IMR-90 (cell line): ENCODE measurements around the gene SPATA31D3. TPM values are rescaled to one million over a fixed set of nuclear protein-coding genes. Genes with fewer than 3 reads are reported as not detected.

Experiments used
- ATAC-seq: fragments of 200-7000 bp; cut with Tn5 transposase; 2 replicates; pipeline ENCODE4 v1.9.1; 2020; ENCODE audit warnings: low read depth, mild to moderate bottlenecking, moderate library complexity
- BruUV-seq: library from RNA; stranded (reverse); fragments of 400-500 nt; replicated peaks from 2 replicates; lab custom pipeline; 2021; lab: Mats Ljungman, UMichigan
- CTCF ChIA-PET: fragments of 300-600 bp; formaldehyde crosslinking; extraction: SDS; loops from one replicate; lab custom pipeline; 2021; ENCODE audit warnings: antibody characterized with exemption; lab: Yijun Ruan, JAX
- POLR2A ChIA-PET: fragments of 300-600 bp; sonication (Branson Sonifier 250); formaldehyde crosslinking; loops from one replicate; lab custom pipeline; 2022; ENCODE audit warnings: antibody characterized with exemption; ENCODE audit not compliant: unreplicated experiment; lab: Charles Lee
- DNase-seq: peaks from one replicate; pipeline ENCODE4 v3.0.0; 2013
- H2AFZ ChIP-seq: replicated peaks from 2 replicates; pipeline ENCODE3; 2013; ENCODE audit warnings: low read length, mild to moderate bottlenecking; ENCODE audit not compliant: poor library complexity
- H2AK5ac ChIP-seq: 2 replicates; pipeline ENCODE4 v1.6.1; 2013; ENCODE audit warnings: low read depth, low read length, inconsistent platforms
- H2AK9ac ChIP-seq: replicated peaks from 2 replicates; pipeline ENCODE3; 2013; ENCODE audit warnings: mild to moderate bottlenecking, low read depth, low read length, moderate library complexity; ENCODE audit not compliant: poor library complexity
- H2BK120ac ChIP-seq: 2 replicates; pipeline ENCODE4 v1.6.1; 2013; ENCODE audit warnings: low read depth, low read length, inconsistent platforms
- H2BK15ac ChIP-seq: 3 replicates; pipeline ENCODE4 v1.6.1; 2013; ENCODE audit warnings: low read depth, low read length, inconsistent platforms
- H2BK20ac ChIP-seq: 2 replicates; pipeline ENCODE4 v1.6.1; 2013; ENCODE audit warnings: low read depth, mild to moderate bottlenecking, inconsistent platforms, low read length, moderate library complexity
- H2BK5ac ChIP-seq: 2 replicates; pipeline ENCODE4 v1.6.1; 2013; ENCODE audit warnings: mild to moderate bottlenecking, low read depth, low read length, inconsistent platforms; ENCODE audit not compliant: poor library complexity, severe bottlenecking
- H3K14ac ChIP-seq: replicated peaks from 2 replicates; pipeline ENCODE4 v1.6.1; 2013; ENCODE audit warnings: low read depth, low read length, inconsistent platforms
- H3K18ac ChIP-seq: 2 replicates; pipeline ENCODE4 v1.6.1; 2013; ENCODE audit warnings: low read depth, low read length, control low read depth
- H3K23ac ChIP-seq: 2 replicates; pipeline ENCODE4 v1.6.1; 2013; ENCODE audit warnings: low read depth, low read length, inconsistent platforms
- H3K27ac ChIP-seq: 2 replicates; pipeline ENCODE4 v1.5.1; 2013; ENCODE audit warnings: mild to moderate bottlenecking, control low read depth, low read length; ENCODE audit not compliant: insufficient read depth
- H3K27me3 ChIP-seq: 2 replicates; pipeline ENCODE4 v1.6.1; 2013; ENCODE audit warnings: low read length; ENCODE audit not compliant: control insufficient read depth, insufficient read depth
- H3K36me3 ChIP-seq: 2 replicates; pipeline ENCODE4 v1.6.1; 2013; ENCODE audit warnings: low read length, mixed read lengths; ENCODE audit not compliant: control insufficient read depth, insufficient read depth
- H3K4ac ChIP-seq: 2 replicates; pipeline ENCODE4 v1.6.1; 2013; ENCODE audit warnings: low read depth, low read length, inconsistent platforms
- H3K4me1 ChIP-seq: 2 replicates; pipeline ENCODE4 v1.6.1; 2013; ENCODE audit warnings: low read length, mixed read lengths; ENCODE audit not compliant: control insufficient read depth, insufficient read depth
- H3K4me2 ChIP-seq: 2 replicates; pipeline ENCODE4 v1.6.1; 2013; ENCODE audit warnings: low read depth, mild to moderate bottlenecking, control low read depth, low read length, moderate library complexity
- H3K4me3 ChIP-seq: 2 replicates; pipeline ENCODE4 v1.5.1; 2013; ENCODE audit warnings: low read depth, mild to moderate bottlenecking, control low read depth, low read length, moderate library complexity; ENCODE audit not compliant: insufficient read depth
- H3K56ac ChIP-seq: 2 replicates; pipeline ENCODE4 v1.6.1; 2013; ENCODE audit warnings: low read length, inconsistent platforms; ENCODE audit not compliant: insufficient read depth; ENCODE audit errors: extremely low read depth
- H3K79me1 ChIP-seq, 2 experiments: 2 replicates each; pipeline ENCODE4 v1.6.1; 2013; ENCODE audit warnings: low read length in 2 of 2, inconsistent platforms in 1 of 2, low read depth in 1 of 2
- H3K9ac ChIP-seq: 2 replicates; pipeline ENCODE4 v1.6.1; 2013; ENCODE audit warnings: low read depth, low read length, control low read depth
- H3K9me1 ChIP-seq: 2 replicates; pipeline ENCODE4 v1.6.1; 2013; ENCODE audit warnings: low read length, inconsistent platforms; ENCODE audit not compliant: insufficient read depth
- H3K9me3 ChIP-seq: 2 replicates; pipeline ENCODE4 v1.6.1; 2013; ENCODE audit warnings: low read length; ENCODE audit not compliant: control insufficient read depth, insufficient read depth
- H4K20me1 ChIP-seq: 2 replicates; pipeline ENCODE4 v1.6.1; 2013; ENCODE audit warnings: low read length, inconsistent platforms; ENCODE audit not compliant: insufficient read depth
- H4K5ac ChIP-seq: 2 replicates; pipeline ENCODE4 v1.6.1; 2013; ENCODE audit warnings: mild to moderate bottlenecking, low read depth, low read length, control low read depth
- H4K8ac ChIP-seq, 2 experiments: 2 replicates each; pipeline ENCODE4 v1.6.1; 2013; ENCODE audit warnings: low read depth in 2 of 2, low read length in 2 of 2, control low read depth in 1 of 2, inconsistent platforms in 1 of 2
- H4K91ac ChIP-seq: 2 replicates; pipeline ENCODE4 v1.6.1; 2013; ENCODE audit warnings: low read depth, low read length, inconsistent platforms; ENCODE audit not compliant: insufficient read depth
- BHLHE40 ChIP-seq: fragments of 150-350 bp; IDR thresholded peaks from 2 replicates; pipeline ENCODE4 v1.6.1; 2016; ENCODE audit warnings: mild to moderate bottlenecking, low read depth, low read length
- CEBPB ChIP-seq: IDR thresholded peaks from 2 replicates; pipeline ENCODE4 v1.6.1; 2012; ENCODE audit warnings: low read depth, low read length, improper control_type of control experiment
- ELK1 ChIP-seq: fragments of 150-350 bp; IDR thresholded peaks from 2 replicates; pipeline ENCODE4 v1.6.1; 2016; ENCODE audit warnings: low read depth, mild to moderate bottlenecking, low read length, moderate library complexity, borderline replicate concordance
- FOS ChIP-seq: fragments of 150-350 bp; IDR thresholded peaks from 2 replicates; pipeline ENCODE4 v1.6.1; 2016; ENCODE audit warnings: low read depth, low read length
- MAFK ChIP-seq: IDR thresholded peaks from 2 replicates; pipeline ENCODE4 v1.6.1; 2012; ENCODE audit warnings: low read depth, low read length, improper control_type of control experiment
- MAZ ChIP-seq: IDR thresholded peaks from 2 replicates; pipeline ENCODE4 v1.6.1; 2012; ENCODE audit warnings: low read depth, mild to moderate bottlenecking, low read length, improper control_type of control experiment, moderate library complexity, borderline replicate concordance
- MXI1 ChIP-seq: IDR thresholded peaks from 2 replicates; pipeline ENCODE4 v1.6.1; 2012; ENCODE audit warnings: low read depth, mild to moderate bottlenecking, low read length, moderate library complexity, borderline replicate concordance
- NFE2L2 ChIP-seq: fragments of 150-350 bp; IDR thresholded peaks from 2 replicates; pipeline ENCODE4 v1.6.1; 2016; ENCODE audit warnings: low read depth, mild to moderate bottlenecking, low read length
- POLR2A ChIP-seq: IDR thresholded peaks from 2 replicates; pipeline ENCODE4 v1.6.1; 2012; ENCODE audit warnings: mild to moderate bottlenecking, low read depth, low read length
- RAD21 ChIP-seq: IDR thresholded peaks from 2 replicates; pipeline ENCODE4 v1.6.1; 2012; ENCODE audit warnings: low read length, improper control_type of control experiment
- RCOR1 ChIP-seq: IDR thresholded peaks from 2 replicates; pipeline ENCODE4 v1.6.1; 2012; ENCODE audit warnings: mild to moderate bottlenecking, low read length, improper control_type of control experiment; ENCODE audit not compliant: insufficient replicate concordance
- RFX5 ChIP-seq: IDR thresholded peaks from 2 replicates; pipeline ENCODE4 v1.8.0; 2012; ENCODE audit warnings: low read depth, mild to moderate bottlenecking, low read length, moderate library complexity
- SMC3 ChIP-seq: fragments of 150-350 bp; IDR thresholded peaks from 2 replicates; pipeline ENCODE4 v1.6.1; 2016; ENCODE audit warnings: low read depth, mild to moderate bottlenecking, antibody characterized with exemption, low read length, moderate library complexity
- dilution Hi-C: fragments of 300-500 bp; cut with HindIII; formaldehyde crosslinking; loops from one replicate; pipeline ENCODE4 v1.14.3; 2018; ENCODE audit warnings: low sequenced_read_pairs; ENCODE audit not compliant: unreplicated experiment
- in situ Hi-C: fragments of 300-500 bp; cut with MboI; formaldehyde crosslinking; loops from 3 replicates; pipeline ENCODE4 v1.14.3; 2019; ENCODE audit warnings: low sequenced_read_pairs, inconsistent platforms, mixed read lengths
- intact Hi-C: fragments of 100-400 bp; cut with micrococcal nuclease; formaldehyde crosslinking; loops from 2 replicates; pipeline ENCODE4 v1.10.0; 2022
- polyA plus RNA-seq, 3 experiments: library from polyadenylated mRNA; depleted of rRNA; stranded (reverse); fragments of >200 nt; gene quantifications; 2 replicates each; pipeline ENCODE4 v1.2.3, GENCODE V29; 2012; ENCODE audit warnings: low replicate concordance in 1 of 3
- total RNA-seq: library from RNA; depleted of rRNA; stranded (reverse); fragments of >200 nt; gene quantifications from 2 replicates; pipeline ENCODE4 v1.2.3, GENCODE V29; 2012
- TF ChIP-seq, protein P1 (sequence below): fragments of 150-350 bp; IDR thresholded peaks from 2 replicates; pipeline ENCODE4 v1.6.1; 2017; ENCODE audit warnings: mild to moderate bottlenecking, antibody characterized with exemption, low read length, low read depth
- TF ChIP-seq, protein P2 (sequence below): conservative IDR thresholded peaks from 2 replicates; pipeline ENCODE4 v1.5.1; 2012; ENCODE audit warnings: mild to moderate bottlenecking, low read depth, low read length, improper control_type of control experiment

The SPATA31D3 gene
- total and polyA plus RNA-seq, 2 of the 4 experiments (the other 2 are of a cell fraction), result not detected

DNA sequence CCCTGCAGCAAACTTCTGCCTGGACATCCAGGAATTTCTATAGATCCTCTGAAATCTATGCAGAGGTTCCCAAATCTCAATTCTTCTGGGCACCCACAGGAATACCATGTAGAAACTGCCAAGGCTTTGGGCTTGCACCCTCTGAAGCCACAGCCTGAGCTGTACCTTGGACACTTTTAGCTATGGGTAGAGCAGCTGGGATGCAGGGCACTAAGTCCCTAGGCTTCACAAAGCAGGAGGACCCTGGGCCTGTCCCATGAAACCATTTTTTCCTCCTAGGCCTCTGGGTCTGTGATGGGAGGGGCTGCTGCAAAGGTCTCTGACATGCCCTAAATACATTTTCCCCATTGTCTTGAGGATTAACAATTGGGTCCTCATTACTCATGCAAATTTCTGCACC is 12.3 kb downstream of the SPATA31D3 start:
- BruUV-seq, result no TSS peak
- intact Hi-C loops, result no loop called here
- H2AK9ac ChIP-seq, result no peak overlapping the region
- H4K91ac ChIP-seq, result no peak overlapping the region
- POLR2A ChIA-PET, result no interaction called here
- H3K9me1 ChIP-seq, result no peaks in the 10 kb centered on the region
- H3K4me2 ChIP-seq, result no peak overlapping the region
- H3K4ac ChIP-seq, result no peak overlapping the region
- H4K5ac ChIP-seq, result no peak overlapping the region
- H3K56ac ChIP-seq, result no peak overlapping the region
- dilution Hi-C loops, result no loop called here
- peaks cover 7% of the 10 kb centered on the region for H3K9me3 ChIP-seq
- CTCF ChIA-PET, result no interaction called here
- no peak overlapping the region for H2BK5ac ChIP-seq
- H4K8ac ChIP-seq, result no peak overlapping the region
- no peaks in the 10 kb centered on the region for H3K79me1 ChIP-seq
- H3K4me3 ChIP-seq, result no peak overlapping the region
- no peak overlapping the region for H2BK20ac ChIP-seq
- no peak overlapping the region for H2AK5ac ChIP-seq
- H3K23ac ChIP-seq, result no peak overlapping the region
- no peak overlapping the region for H2AFZ ChIP-seq
- ATAC-seq, result no peak
- H3K36me3 ChIP-seq, result no peaks in the 10 kb centered on the region
- no peak overlapping the region for H3K18ac ChIP-seq
- no peak overlapping the region for H2BK15ac ChIP-seq
- DNase-seq, result no peak
- in situ Hi-C loops, result no loop called here
- no peaks in the 10 kb centered on the region for H3K4me1 ChIP-seq
- no peaks in the 10 kb centered on the region; the same call in 1 of the 2 replicates for H3K27me3 ChIP-seq
- no peak overlapping the region for H3K14ac ChIP-seq
- no peak overlapping the region for H3K9ac ChIP-seq
- TF ChIP-seq POLR2A (no peak), MAFK (no peak), ELK1 (no peak), FOS (no peak), SMC3 (no peak), RCOR1 (no peak), BHLHE40 (no peak), RAD21 (no peak), MXI1 (no peak), RFX5 (no peak), NFE2L2 (no peak), CEBPB (no peak), MAZ (no peak)
- TF ChIP-seq, protein P1, sequence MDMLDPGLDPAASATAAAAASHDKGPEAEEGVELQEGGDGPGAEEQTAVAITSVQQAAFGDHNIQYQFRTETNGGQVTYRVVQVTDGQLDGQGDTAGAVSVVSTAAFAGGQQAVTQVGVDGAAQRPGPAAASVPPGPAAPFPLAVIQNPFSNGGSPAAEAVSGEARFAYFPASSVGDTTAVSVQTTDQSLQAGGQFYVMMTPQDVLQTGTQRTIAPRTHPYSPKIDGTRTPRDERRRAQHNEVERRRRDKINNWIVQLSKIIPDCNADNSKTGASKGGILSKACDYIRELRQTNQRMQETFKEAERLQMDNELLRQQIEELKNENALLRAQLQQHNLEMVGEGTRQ, result no peak
- TF ChIP-seq, protein P2, sequence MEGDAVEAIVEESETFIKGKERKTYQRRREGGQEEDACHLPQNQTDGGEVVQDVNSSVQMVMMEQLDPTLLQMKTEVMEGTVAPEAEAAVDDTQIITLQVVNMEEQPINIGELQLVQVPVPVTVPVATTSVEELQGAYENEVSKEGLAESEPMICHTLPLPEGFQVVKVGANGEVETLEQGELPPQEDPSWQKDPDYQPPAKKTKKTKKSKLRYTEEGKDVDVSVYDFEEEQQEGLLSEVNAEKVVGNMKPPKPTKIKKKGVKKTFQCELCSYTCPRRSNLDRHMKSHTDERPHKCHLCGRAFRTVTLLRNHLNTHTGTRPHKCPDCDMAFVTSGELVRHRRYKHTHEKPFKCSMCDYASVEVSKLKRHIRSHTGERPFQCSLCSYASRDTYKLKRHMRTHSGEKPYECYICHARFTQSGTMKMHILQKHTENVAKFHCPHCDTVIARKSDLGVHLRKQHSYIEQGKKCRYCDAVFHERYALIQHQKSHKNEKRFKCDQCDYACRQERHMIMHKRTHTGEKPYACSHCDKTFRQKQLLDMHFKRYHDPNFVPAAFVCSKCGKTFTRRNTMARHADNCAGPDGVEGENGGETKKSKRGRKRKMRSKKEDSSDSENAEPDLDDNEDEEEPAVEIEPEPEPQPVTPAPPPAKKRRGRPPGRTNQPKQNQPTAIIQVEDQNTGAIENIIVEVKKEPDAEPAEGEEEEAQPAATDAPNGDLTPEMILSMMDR, result no peak
- no peaks in the 10 kb centered on the region for H4K20me1 ChIP-seq
- no peak overlapping the region for H3K27ac ChIP-seq
- H2BK120ac ChIP-seq, result no peak overlapping the region
